ENCODE results near the gene SH3RF1. TPM values are rescaled to one million over a fixed set of nuclear protein-coding genes. Genes with fewer than 3 reads are reported as not detected.

Gene SH3RF1
- total RNA-seq, 1 donor from 2014 or later: 18.6 TPM

GRCh38 chr4:169160825-169161224, 109.9 kb downstream of the SH3RF1 start:
- no peak for DNase-seq (ENCODE audit: low read depth, low spot score)
- Mint-ChIP-seq H3K4me1 (peaks cover 37% of the 10 kb centered on the region), H3K4me3 (no peak overlapping the region), H3K36me3 (ENCODE audit: low read depth) (peaks cover 4% of the 10 kb centered on the region), H3K27ac (ENCODE audit: unreplicated experiment) (peak overlapping the region; percentile 51), H3K9me3 (no peaks in the 10 kb centered on the region), H3K27me3 (ENCODE audit: low read depth) (no peaks in the 10 kb centered on the region)
- TF ChIP-seq, protein P1, sequence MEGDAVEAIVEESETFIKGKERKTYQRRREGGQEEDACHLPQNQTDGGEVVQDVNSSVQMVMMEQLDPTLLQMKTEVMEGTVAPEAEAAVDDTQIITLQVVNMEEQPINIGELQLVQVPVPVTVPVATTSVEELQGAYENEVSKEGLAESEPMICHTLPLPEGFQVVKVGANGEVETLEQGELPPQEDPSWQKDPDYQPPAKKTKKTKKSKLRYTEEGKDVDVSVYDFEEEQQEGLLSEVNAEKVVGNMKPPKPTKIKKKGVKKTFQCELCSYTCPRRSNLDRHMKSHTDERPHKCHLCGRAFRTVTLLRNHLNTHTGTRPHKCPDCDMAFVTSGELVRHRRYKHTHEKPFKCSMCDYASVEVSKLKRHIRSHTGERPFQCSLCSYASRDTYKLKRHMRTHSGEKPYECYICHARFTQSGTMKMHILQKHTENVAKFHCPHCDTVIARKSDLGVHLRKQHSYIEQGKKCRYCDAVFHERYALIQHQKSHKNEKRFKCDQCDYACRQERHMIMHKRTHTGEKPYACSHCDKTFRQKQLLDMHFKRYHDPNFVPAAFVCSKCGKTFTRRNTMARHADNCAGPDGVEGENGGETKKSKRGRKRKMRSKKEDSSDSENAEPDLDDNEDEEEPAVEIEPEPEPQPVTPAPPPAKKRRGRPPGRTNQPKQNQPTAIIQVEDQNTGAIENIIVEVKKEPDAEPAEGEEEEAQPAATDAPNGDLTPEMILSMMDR (conservative IDR thresholded peaks at IDR 0.05): no peak

- Mint-ChIP-seq H3K27ac (ENCODE audit: unreplicated experiment) (no peak overlapping the region), H3K4me1 (peaks cover 37% of the 10 kb centered on the region), H3K27me3 (ENCODE audit: low read depth) (no peaks in the 10 kb centered on the region), H3K36me3 (ENCODE audit: low read depth) (peaks cover 4% of the 10 kb centered on the region), H3K4me3 (no peak overlapping the region), H3K9me3 (no peaks in the 10 kb centered on the region)
- no peak for DNase-seq (ENCODE audit: low read depth, low spot score)
- TF ChIP-seq, protein P1 (conservative IDR thresholded peaks at IDR 0.05): no peak
These were observed 111.1 kb downstream of the SH3RF1 start for GRCh38 chr4:169159624-169160171.

DNA sequence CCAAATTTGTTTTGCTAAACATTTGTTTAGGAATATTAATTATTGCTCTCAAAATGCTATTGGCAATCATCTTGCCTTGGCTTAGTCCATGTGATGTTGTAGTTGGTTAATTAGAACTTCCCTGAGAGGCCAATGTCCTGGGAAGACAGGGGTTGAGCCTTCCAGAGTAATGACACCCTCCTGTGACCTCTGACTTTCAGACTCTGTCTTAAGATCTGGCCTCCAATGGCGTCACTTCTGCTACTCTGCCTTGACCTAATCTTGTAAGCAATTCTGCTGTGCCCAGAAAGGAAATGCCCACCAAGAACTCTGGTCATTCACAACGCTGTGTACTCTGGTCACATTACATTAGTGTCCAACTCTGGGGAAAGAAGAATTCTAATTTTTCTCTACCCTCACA, 111.9 kb downstream of the SH3RF1 start:
- Mint-ChIP-seq H3K27ac (ENCODE audit: unreplicated experiment) (no peak overlapping the region), H3K4me3 (no peak overlapping the region), H3K9me3 (no peaks in the 10 kb centered on the region), H3K27me3 (ENCODE audit: low read depth) (no peaks in the 10 kb centered on the region), H3K36me3 (ENCODE audit: low read depth) (peaks cover 10% of the 10 kb centered on the region), H3K4me1 (peaks cover 36% of the 10 kb centered on the region)
- no peak for DNase-seq (ENCODE audit: low read depth, low spot score)
- TF ChIP-seq, protein P1 (conservative IDR thresholded peaks at IDR 0.05): no peak

DNA sequence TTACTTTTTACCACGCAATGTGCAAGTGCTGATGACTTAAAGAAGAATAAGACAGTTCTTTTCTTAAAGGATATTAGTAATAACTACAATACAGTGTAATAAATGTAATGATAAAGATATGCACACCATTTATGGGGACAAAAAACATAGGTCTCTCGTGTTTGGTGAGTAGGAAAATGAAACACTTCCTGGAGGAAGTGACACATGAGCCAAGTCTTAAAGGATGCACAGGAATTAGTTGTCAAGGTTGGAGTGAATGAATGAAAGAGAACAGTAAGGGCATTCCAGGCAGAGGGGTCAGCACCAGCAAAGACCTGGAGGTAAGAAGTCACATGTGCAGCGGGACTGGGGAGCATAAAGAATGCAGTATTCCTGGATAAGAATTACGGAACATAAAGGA, 112.7 kb downstream of the SH3RF1 start:
- TF ChIP-seq, protein P1 (conservative IDR thresholded peaks at IDR 0.05): no peak
- no peak for DNase-seq (ENCODE audit: low read depth, low spot score)
- Mint-ChIP-seq H3K27ac (ENCODE audit: unreplicated experiment) (no peak overlapping the region), H3K27me3 (ENCODE audit: low read depth) (no peaks in the 10 kb centered on the region), H3K9me3 (no peaks in the 10 kb centered on the region), H3K36me3 (ENCODE audit: low read depth) (peaks cover 10% of the 10 kb centered on the region), H3K4me3 (no peak overlapping the region), H3K4me1 (peaks cover 32% of the 10 kb centered on the region)

- DNase-seq (ENCODE audit: low read depth, low spot score): no peak
- Mint-ChIP-seq H3K27ac (ENCODE audit: unreplicated experiment) (no peak overlapping the region), H3K9me3 (no peaks in the 10 kb centered on the region), H3K27me3 (ENCODE audit: low read depth) (no peaks in the 10 kb centered on the region), H3K36me3 (ENCODE audit: low read depth) (peaks cover 11% of the 10 kb centered on the region), H3K4me1 (peaks cover 31% of the 10 kb centered on the region), H3K4me3 (no peak overlapping the region)
- TF ChIP-seq, protein P1 (conservative IDR thresholded peaks at IDR 0.05): no peak
These were observed 114.4 kb downstream of the SH3RF1 start for GRCh38 chr4:169156392-169156791.
